ENCODE data around the gene UBA5.

DNA sequence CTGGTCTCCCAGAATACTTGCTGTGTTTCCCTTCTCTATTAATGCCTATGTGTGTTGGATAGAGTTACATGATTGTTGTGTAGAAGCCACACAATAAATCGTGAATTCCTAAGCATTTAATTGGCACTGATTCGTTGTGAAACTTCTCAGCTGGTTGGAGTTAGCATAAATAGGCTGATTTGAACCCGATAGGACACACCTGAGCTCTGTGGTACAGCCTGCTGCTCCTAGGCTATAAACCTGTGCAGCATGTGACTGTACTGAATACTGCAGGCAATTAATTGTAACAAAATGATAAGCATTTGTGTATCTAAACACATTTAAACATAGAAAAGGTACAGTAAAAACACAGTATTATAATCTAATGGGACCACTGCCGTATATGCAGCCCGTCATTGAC, 5.4 kb upstream of the UBA5 start:
- TF ChIP-seq, protein P1, sequence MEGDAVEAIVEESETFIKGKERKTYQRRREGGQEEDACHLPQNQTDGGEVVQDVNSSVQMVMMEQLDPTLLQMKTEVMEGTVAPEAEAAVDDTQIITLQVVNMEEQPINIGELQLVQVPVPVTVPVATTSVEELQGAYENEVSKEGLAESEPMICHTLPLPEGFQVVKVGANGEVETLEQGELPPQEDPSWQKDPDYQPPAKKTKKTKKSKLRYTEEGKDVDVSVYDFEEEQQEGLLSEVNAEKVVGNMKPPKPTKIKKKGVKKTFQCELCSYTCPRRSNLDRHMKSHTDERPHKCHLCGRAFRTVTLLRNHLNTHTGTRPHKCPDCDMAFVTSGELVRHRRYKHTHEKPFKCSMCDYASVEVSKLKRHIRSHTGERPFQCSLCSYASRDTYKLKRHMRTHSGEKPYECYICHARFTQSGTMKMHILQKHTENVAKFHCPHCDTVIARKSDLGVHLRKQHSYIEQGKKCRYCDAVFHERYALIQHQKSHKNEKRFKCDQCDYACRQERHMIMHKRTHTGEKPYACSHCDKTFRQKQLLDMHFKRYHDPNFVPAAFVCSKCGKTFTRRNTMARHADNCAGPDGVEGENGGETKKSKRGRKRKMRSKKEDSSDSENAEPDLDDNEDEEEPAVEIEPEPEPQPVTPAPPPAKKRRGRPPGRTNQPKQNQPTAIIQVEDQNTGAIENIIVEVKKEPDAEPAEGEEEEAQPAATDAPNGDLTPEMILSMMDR (IDR thresholded peaks at IDR 0.05) = no peak
- TF ChIP-seq POLR2A (IDR thresholded peaks at IDR 0.05) = no peak
